MM.1S (cell line): ENCODE data around the gene PPP1R15B.

Experiments used
- DNase-seq: peaks from one replicate; pipeline ENCODE4 v3.0.0-alpha.2; 2015
- H2AFZ ChIP-seq: fragments of 300-600 bp; sonication (generic); 2 replicates; pipeline ENCODE4 v1.6.0; 2016; ENCODE audit warnings: antibody characterized with exemption, low read length
- H3F3A ChIP-seq: fragments of 300-600 bp; sonication (generic); 2 replicates; pipeline ENCODE4 v1.6.1; 2016; ENCODE audit warnings: mild to moderate bottlenecking, antibody characterized with exemption, low read length, moderate library complexity, mixed read lengths; ENCODE audit not compliant: insufficient read depth
- H3K27ac ChIP-seq: fragments of 300-600 bp; sonication (generic); 2 replicates; pipeline ENCODE4 v1.5.1; 2016; ENCODE audit warnings: mild to moderate bottlenecking, low read length
- H3K27me3 ChIP-seq: fragments of 300-600 bp; sonication (generic); replicated peaks from 2 replicates; pipeline ENCODE4 v1.6.0; 2016; ENCODE audit warnings: low read length; ENCODE audit not compliant: insufficient read depth
- H3K36me3 ChIP-seq: fragments of 300-600 bp; sonication (generic); replicated peaks from 2 replicates; pipeline ENCODE4 v1.6.1; 2016; ENCODE audit warnings: mild to moderate bottlenecking, low read length, mixed read lengths; ENCODE audit not compliant: insufficient read depth
- H3K4me1 ChIP-seq: fragments of 300-600 bp; sonication (generic); 2 replicates; pipeline ENCODE4 v1.6.1; 2016; ENCODE audit warnings: low read length, mixed read lengths
- H3K4me2 ChIP-seq: fragments of 300-600 bp; sonication (generic); 2 replicates; pipeline ENCODE4 v1.6.0; 2016; ENCODE audit warnings: low read depth, low read length
- H3K4me3 ChIP-seq: fragments of 300-600 bp; sonication (generic); 2 replicates; pipeline ENCODE4 v1.5.1; 2016; ENCODE audit warnings: low read length, mixed read lengths
- H3K79me2 ChIP-seq: fragments of 300-600 bp; sonication (generic); 2 replicates; pipeline ENCODE4 v1.6.1; 2016; ENCODE audit warnings: mixed run types, low read length, mixed read lengths
- H3K9ac ChIP-seq: fragments of 300-600 bp; sonication (generic); 2 replicates; pipeline ENCODE4 v1.6.1; 2016; ENCODE audit warnings: low read length, mixed read lengths
- H3K9me2 ChIP-seq: fragments of 300-600 bp; sonication (generic); replicated peaks from 2 replicates; pipeline ENCODE4 v1.6.1; 2016; ENCODE audit warnings: mild to moderate bottlenecking, low read length, mixed read lengths; ENCODE audit not compliant: insufficient read depth
- H3K9me3 ChIP-seq: fragments of 300-600 bp; sonication (generic); replicated peaks from 2 replicates; pipeline ENCODE4 v1.6.1; 2016; ENCODE audit warnings: mild to moderate bottlenecking, low read length, mixed read lengths; ENCODE audit not compliant: insufficient read depth
- H4K20me1 ChIP-seq: fragments of 300-600 bp; sonication (generic); 2 replicates; pipeline ENCODE4 v1.6.1; 2016; ENCODE audit warnings: mild to moderate bottlenecking, low read length, moderate library complexity, mixed read lengths; ENCODE audit not compliant: insufficient read depth
- CTCF ChIP-seq: fragments of 300-600 bp; sonication (generic); IDR thresholded peaks from 2 replicates; pipeline ENCODE4 v1.5.1; 2016; ENCODE audit warnings: antibody characterized with exemption, low read length, mixed read lengths
- EZH2 ChIP-seq: fragments of 300-600 bp; sonication (generic); optimal IDR thresholded peaks from 2 replicates; pipeline ENCODE3; 2017; ENCODE audit warnings: low read depth, mild to moderate bottlenecking, antibody characterized with exemption, low read length, mixed read lengths
- EZH2phosphoT487 ChIP-seq: fragments of 300-600 bp; sonication (generic); IDR thresholded peaks from 2 replicates; pipeline ENCODE4 v1.6.1; 2018; ENCODE audit warnings: antibody characterized with exemption, low read length

Gene PPP1R15B

GRCh38 chr1:204363335-204364114, 48.1 kb downstream of the PPP1R15B start:
- H3K9me2 ChIP-seq: no peaks in the 10 kb centered on the region
- peak overlapping the region; percentile 28; the same call in 1 of the 2 replicates for H3K9ac ChIP-seq
- no peak overlapping the region for H3K27ac ChIP-seq
- no peaks in the 10 kb centered on the region for H3K9me3 ChIP-seq
- peak overlapping the region; percentile 96 for H2AFZ ChIP-seq
- no peaks in the 10 kb centered on the region for H3K4me1 ChIP-seq
- H3F3A ChIP-seq: no peaks in the 10 kb centered on the region
- peak overlapping the region; percentile 66 for H3K4me3 ChIP-seq
- peaks cover 6% of the 10 kb centered on the region; the same call in 1 of the 2 replicates for H3K27me3 ChIP-seq
- H4K20me1 ChIP-seq: no peaks in the 10 kb centered on the region
- TF ChIP-seq CTCF (peak; percentile 99), EZH2 (no peak), EZH2phosphoT487 (no peak)
- H3K79me2 ChIP-seq: no peaks in the 10 kb centered on the region
- H3K4me2 ChIP-seq: peak overlapping the region; percentile 97
- peak; percentile 82 for DNase-seq
- no peaks in the 10 kb centered on the region for H3K36me3 ChIP-seq

GRCh38 chr1:204362984-204363334, 48.7 kb downstream of the PPP1R15B start:
- H3K27ac ChIP-seq: no peak overlapping the region
- TF ChIP-seq EZH2 (no peak), CTCF (no peak), EZH2phosphoT487 (no peak)
- peak overlapping the region; percentile 28; the same call in 1 of the 2 replicates for H3K9ac ChIP-seq
- peak overlapping the region; percentile 96 for H2AFZ ChIP-seq
- H3K36me3 ChIP-seq: no peaks in the 10 kb centered on the region
- peak overlapping the region; percentile 66 for H3K4me3 ChIP-seq
- no peaks in the 10 kb centered on the region for H4K20me1 ChIP-seq
- H3F3A ChIP-seq: no peaks in the 10 kb centered on the region
- no peak for DNase-seq
- H3K9me2 ChIP-seq: no peaks in the 10 kb centered on the region
- H3K27me3 ChIP-seq: peaks cover 12% of the 10 kb centered on the region
- H3K79me2 ChIP-seq: no peaks in the 10 kb centered on the region
- H3K4me1 ChIP-seq: no peaks in the 10 kb centered on the region
- no peaks in the 10 kb centered on the region for H3K9me3 ChIP-seq
- H3K4me2 ChIP-seq: peak overlapping the region; percentile 97

- no peaks in the 10 kb centered on the region for H4K20me1 ChIP-seq
- H3K9me2 ChIP-seq: no peaks in the 10 kb centered on the region
- no peak for TF ChIP-seq CTCF
- no peak for TF ChIP-seq EZH2phosphoT487
- no peak for TF ChIP-seq EZH2
- no peak overlapping the region for H3K9ac ChIP-seq
- no peaks in the 10 kb centered on the region for H3F3A ChIP-seq
- no peak overlapping the region for H3K4me3 ChIP-seq
- H3K36me3 ChIP-seq: no peaks in the 10 kb centered on the region
- no peak overlapping the region for H3K4me2 ChIP-seq
- H3K9me3 ChIP-seq: no peaks in the 10 kb centered on the region
- H3K27ac ChIP-seq: no peak overlapping the region
- no peaks in the 10 kb centered on the region for H3K79me2 ChIP-seq
- H2AFZ ChIP-seq: no peak overlapping the region
- no peaks in the 10 kb centered on the region for H3K4me1 ChIP-seq
- H3K27me3 ChIP-seq: peaks cover 16% of the 10 kb centered on the region
- DNase-seq: no peak
These were observed 49.8 kb downstream of the PPP1R15B start for GRCh38 chr1:204361781-204362180.
